HepG2 (cell line): ENCODE measurements around the gene CDC37. TPM values are rescaled to one million over a fixed set of nuclear protein-coding genes. Genes with fewer than 3 reads are reported as not detected.
A peak's percentile ranks its signal among the peaks of the same experiment; 100 is the strongest.

Experiments
- ARNT2 ChIP-seq: sonication (generic); formaldehyde crosslinking; IDR thresholded peaks from 2 replicates; pipeline ENCODE4 v1.8.0; 2022; ENCODE audit warnings: mild to moderate bottlenecking, low read depth, missing genetic modification reagents, moderate library complexity
- ASH2L ChIP-seq: fragments of 300-600, 200-600 bp; sonication (generic); IDR thresholded peaks from 2 replicates; pipeline ENCODE4 v1.7.0; 2017; ENCODE audit warnings: low read depth, mild to moderate bottlenecking, moderate library complexity, mixed read lengths, low read length; ENCODE audit not compliant: insufficient read length
- FLYWCH1 ChIP-seq: sonication (generic); formaldehyde crosslinking; IDR thresholded peaks from 2 replicates; pipeline ENCODE4 v1.8.1; 2023; ENCODE audit warnings: mild to moderate bottlenecking, missing genetic modification reagents
- FOXK1 ChIP-seq: sonication (generic); formaldehyde crosslinking; IDR thresholded peaks from 2 replicates; pipeline ENCODE4 v1.4.0; 2020; ENCODE audit warnings: low read depth, missing genetic modification reagents, borderline replicate concordance
- HMG20B ChIP-seq: conservative IDR thresholded peaks from 2 replicates; pipeline ENCODE4 v1.6.1; 2016; ENCODE audit warnings: missing genetic modification reagents, missing compliant biosample characterization
- MEF2D ChIP-seq: sonication (generic); formaldehyde crosslinking; IDR thresholded peaks from 2 replicates; pipeline ENCODE4 v1.5.1; 2020; ENCODE audit warnings: mild to moderate bottlenecking, missing genetic modification reagents
- NR2C2 ChIP-seq: sonication (generic); formaldehyde crosslinking; IDR thresholded peaks from 2 replicates; pipeline ENCODE4 v1.4.0; 2020; ENCODE audit warnings: missing genetic modification reagents, mild to moderate bottlenecking, moderate library complexity, borderline replicate concordance
- RELA ChIP-seq: sonication (generic); formaldehyde crosslinking; IDR thresholded peaks from 2 replicates; pipeline ENCODE4 v1.4.0; 2020; ENCODE audit warnings: missing genetic modification reagents
- RFX3 ChIP-seq: IDR thresholded peaks from 2 replicates; pipeline ENCODE4 v1.6.1; 2016; ENCODE audit warnings: missing biosample characterization, missing genetic modification reagents
- ZNF136 ChIP-seq: sonication (generic); formaldehyde crosslinking; IDR thresholded peaks from 2 replicates; pipeline ENCODE4 v1.8.1; 2022; ENCODE audit warnings: low read depth, mild to moderate bottlenecking, moderate library complexity, missing genetic modification reagents
- ZNF292 ChIP-seq: sonication (generic); formaldehyde crosslinking; IDR thresholded peaks from 2 replicates; pipeline ENCODE4 v1.8.1; 2022; ENCODE audit warnings: mild to moderate bottlenecking, low read depth, missing genetic modification reagents, borderline replicate concordance
- ZNF644 ChIP-seq: IDR thresholded peaks from 2 replicates; pipeline ENCODE4 v1.6.1; 2016; ENCODE audit warnings: low read depth
- ZNF773 ChIP-seq: sonication (generic); formaldehyde crosslinking; IDR thresholded peaks from 2 replicates; pipeline ENCODE4 v1.4.0; 2020; ENCODE audit warnings: missing genetic modification reagents, borderline replicate concordance
- ZNF782 ChIP-seq: sonication (generic); formaldehyde crosslinking; IDR thresholded peaks from 2 replicates; pipeline ENCODE4 v1.4.0; 2020; ENCODE audit warnings: missing genetic modification reagents, mild to moderate bottlenecking, borderline replicate concordance
- polyA plus RNA-seq, 8 experiments: library from polyadenylated mRNA; depleted of rRNA in 3 of 8; stranded (reverse) in 7 of 8; unstranded in 1 of 8; fragments of >200 nt; fragmentation: Illumina TruSeq in 4 of 8; extraction: Trizol in 4 of 8; gene quantifications; 2 replicates each; pipeline versions ENCODE4 v1.2.1 to v1.2.3, GENCODE V29; 2011 to 2016; ENCODE audit warnings: low read depth in 4 of 8, missing spikeins in 1 of 8, mixed read lengths in 1 of 8; ENCODE audit not compliant: insufficient read depth in 1 of 8
- total RNA-seq, 5 experiments: library from RNA; depleted of rRNA; stranded (reverse); fragments of >200 nt; fragmentation: Illumina TruSeq; extraction: Trizol; gene quantifications; 2 replicates each; pipeline ENCODE4 v1.2.3, GENCODE V29; 2016; ENCODE audit warnings: low read depth in 1 of 5
- TF ChIP-seq, protein P1 (sequence below): sonication (generic); formaldehyde crosslinking; conservative IDR thresholded peaks from 2 replicates; pipeline ENCODE4 v1.8.0; 2022; ENCODE audit warnings: low read depth, missing genetic modification reagents
- TF ChIP-seq, protein P2 (sequence below): sonication (generic); formaldehyde crosslinking; IDR thresholded peaks from 2 replicates; pipeline ENCODE4 v1.9.0; 2021; ENCODE audit warnings: mild to moderate bottlenecking, missing genetic modification reagents
- TF ChIP-seq, protein P3 (sequence below): IDR thresholded peaks from 2 replicates; pipeline ENCODE4 v1.6.1; 2016; ENCODE audit warnings: control low read depth
- TF ChIP-seq, protein P4 (sequence below), 2 experiments: fragments of 450-650 bp in 1 of 2; sonication (generic) in 1 of 2; formaldehyde crosslinking; IDR thresholded peaks; 2 replicates each; pipeline versions ENCODE4 v1.5.0 to v1.8.0; 2020 to 2022; ENCODE audit warnings: mild to moderate bottlenecking in 1 of 2, missing genetic modification reagents in 1 of 2

The CDC37 gene
- total and polyA plus RNA-seq, 2 of the 13 experiments (the other 11 are each of a cell fraction or from before 2014, with no cell fraction given): 158 to 177 TPM

DNA sequence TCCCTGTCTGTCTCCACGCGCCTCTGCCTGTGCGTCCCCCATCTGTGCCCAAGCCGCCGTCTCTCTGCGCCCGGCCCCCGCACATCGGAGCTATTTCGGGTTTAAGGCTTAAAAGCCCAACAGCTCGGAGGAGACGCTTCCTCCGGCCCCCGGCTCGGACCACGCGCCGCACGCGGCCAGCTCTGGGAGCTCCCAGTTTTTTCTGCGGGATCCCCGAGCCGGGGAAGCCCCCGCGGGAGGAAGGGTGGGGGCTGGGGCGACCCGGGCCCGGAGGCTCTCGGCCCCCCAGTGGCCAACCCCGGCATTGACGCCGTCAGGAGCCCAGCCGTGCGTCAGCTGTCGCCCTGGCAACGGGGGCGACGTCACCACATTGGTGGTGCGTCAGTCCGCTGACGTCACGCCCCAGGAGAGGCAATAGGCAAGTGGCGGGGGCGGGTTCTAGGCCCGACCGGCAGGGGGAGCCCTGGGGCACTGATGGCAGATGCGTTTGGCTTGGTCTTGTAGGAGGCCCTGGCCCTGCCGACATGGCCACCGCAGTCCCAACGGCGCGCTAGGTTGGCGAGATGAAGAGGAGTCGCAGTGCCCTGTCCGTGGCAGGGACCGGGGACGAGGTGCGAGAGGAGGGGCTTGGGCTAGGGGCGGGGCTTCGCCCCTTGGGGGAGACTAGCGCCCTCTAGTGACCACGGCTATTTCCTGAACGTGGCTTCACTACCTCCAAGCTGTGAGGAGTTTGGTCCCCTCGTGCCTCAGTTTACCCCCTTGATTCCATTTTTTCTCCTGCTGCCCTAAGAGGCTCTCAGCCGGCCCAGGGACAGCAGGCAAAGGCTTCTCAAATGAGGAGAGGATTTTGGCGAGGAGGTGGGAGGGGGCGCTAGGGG lies 13.3 kb upstream of the CDC37 start (continued):
- TF ChIP-seq, protein P1, sequence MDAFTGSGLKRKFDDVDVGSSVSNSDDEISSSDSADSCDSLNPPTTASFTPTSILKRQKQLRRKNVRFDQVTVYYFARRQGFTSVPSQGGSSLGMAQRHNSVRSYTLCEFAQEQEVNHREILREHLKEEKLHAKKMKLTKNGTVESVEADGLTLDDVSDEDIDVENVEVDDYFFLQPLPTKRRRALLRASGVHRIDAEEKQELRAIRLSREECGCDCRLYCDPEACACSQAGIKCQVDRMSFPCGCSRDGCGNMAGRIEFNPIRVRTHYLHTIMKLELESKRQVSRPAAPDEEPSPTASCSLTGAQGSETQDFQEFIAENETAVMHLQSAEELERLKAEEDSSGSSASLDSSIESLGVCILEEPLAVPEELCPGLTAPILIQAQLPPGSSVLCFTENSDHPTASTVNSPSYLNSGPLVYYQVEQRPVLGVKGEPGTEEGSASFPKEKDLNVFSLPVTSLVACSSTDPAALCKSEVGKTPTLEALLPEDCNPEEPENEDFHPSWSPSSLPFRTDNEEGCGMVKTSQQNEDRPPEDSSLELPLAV (CRISPR knock-in tag): no peak
- TF ChIP-seq, protein P2, sequence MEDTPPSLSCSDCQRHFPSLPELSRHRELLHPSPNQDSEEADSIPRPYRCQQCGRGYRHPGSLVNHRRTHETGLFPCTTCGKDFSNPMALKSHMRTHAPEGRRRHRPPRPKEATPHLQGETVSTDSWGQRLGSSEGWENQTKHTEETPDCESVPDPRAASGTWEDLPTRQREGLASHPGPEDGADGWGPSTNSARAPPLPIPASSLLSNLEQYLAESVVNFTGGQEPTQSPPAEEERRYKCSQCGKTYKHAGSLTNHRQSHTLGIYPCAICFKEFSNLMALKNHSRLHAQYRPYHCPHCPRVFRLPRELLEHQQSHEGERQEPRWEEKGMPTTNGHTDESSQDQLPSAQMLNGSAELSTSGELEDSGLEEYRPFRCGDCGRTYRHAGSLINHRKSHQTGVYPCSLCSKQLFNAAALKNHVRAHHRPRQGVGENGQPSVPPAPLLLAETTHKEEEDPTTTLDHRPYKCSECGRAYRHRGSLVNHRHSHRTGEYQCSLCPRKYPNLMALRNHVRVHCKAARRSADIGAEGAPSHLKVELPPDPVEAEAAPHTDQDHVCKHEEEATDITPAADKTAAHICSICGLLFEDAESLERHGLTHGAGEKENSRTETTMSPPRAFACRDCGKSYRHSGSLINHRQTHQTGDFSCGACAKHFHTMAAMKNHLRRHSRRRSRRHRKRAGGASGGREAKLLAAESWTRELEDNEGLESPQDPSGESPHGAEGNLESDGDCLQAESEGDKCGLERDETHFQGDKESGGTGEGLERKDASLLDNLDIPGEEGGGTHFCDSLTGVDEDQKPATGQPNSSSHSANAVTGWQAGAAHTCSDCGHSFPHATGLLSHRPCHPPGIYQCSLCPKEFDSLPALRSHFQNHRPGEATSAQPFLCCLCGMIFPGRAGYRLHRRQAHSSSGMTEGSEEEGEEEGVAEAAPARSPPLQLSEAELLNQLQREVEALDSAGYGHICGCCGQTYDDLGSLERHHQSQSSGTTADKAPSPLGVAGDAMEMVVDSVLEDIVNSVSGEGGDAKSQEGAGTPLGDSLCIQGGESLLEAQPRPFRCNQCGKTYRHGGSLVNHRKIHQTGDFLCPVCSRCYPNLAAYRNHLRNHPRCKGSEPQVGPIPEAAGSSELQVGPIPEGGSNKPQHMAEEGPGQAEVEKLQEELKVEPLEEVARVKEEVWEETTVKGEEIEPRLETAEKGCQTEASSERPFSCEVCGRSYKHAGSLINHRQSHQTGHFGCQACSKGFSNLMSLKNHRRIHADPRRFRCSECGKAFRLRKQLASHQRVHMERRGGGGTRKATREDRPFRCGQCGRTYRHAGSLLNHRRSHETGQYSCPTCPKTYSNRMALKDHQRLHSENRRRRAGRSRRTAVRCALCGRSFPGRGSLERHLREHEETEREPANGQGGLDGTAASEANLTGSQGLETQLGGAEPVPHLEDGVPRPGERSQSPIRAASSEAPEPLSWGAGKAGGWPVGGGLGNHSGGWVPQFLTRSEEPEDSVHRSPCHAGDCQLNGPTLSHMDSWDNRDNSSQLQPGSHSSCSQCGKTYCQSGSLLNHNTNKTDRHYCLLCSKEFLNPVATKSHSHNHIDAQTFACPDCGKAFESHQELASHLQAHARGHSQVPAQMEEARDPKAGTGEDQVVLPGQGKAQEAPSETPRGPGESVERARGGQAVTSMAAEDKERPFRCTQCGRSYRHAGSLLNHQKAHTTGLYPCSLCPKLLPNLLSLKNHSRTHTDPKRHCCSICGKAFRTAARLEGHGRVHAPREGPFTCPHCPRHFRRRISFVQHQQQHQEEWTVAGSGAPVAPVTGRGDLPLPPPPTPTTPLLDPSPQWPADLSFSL (CRISPR knock-in tag): no peak
- peak; percentile 58; the same call in 1 of the 2 replicates for TF ChIP-seq ZNF136 (CRISPR knock-in tag)
- TF ChIP-seq FOXK1 (CRISPR knock-in tag): peak; percentile 74
- TF ChIP-seq, protein P3, sequence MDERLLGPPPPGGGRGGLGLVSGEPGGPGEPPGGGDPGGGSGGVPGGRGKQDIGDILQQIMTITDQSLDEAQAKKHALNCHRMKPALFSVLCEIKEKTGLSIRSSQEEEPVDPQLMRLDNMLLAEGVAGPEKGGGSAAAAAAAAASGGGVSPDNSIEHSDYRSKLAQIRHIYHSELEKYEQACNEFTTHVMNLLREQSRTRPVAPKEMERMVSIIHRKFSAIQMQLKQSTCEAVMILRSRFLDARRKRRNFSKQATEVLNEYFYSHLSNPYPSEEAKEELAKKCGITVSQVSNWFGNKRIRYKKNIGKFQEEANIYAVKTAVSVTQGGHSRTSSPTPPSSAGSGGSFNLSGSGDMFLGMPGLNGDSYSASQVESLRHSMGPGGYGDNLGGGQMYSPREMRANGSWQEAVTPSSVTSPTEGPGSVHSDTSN (CRISPR knock-in tag): no peak
- 0 out of 2 replicates have a peak, but pooled peaks have one; percentile 87 for TF ChIP-seq ZNF782 (CRISPR knock-in tag)
- TF ChIP-seq ARNT2 (CRISPR knock-in tag): 0 out of 2 replicates have a peak, but pooled peaks have one; percentile 79
- peak; percentile 85 for TF ChIP-seq ASH2L
- no peak; the same call in 1 of the 2 replicates for TF ChIP-seq ZNF292
- TF ChIP-seq ZNF773 (CRISPR knock-in tag): no peak
- 0 out of 2 replicates have a peak, but pooled peaks have one; percentile 27 for TF ChIP-seq HMG20B
- no peak for TF ChIP-seq ZNF644 (CRISPR knock-in tag)
- 0 out of 2 replicates have a peak, but pooled peaks have one; percentile 38 for TF ChIP-seq NR2C2 (CRISPR knock-in tag)
- peak; percentile 78; the same call in 1 of the 2 replicates for TF ChIP-seq RELA (CRISPR knock-in tag)
- peak; percentile 100 for TF ChIP-seq RFX3
- TF ChIP-seq MEF2D (CRISPR knock-in tag): peak; percentile 84
- TF ChIP-seq, protein P4, sequence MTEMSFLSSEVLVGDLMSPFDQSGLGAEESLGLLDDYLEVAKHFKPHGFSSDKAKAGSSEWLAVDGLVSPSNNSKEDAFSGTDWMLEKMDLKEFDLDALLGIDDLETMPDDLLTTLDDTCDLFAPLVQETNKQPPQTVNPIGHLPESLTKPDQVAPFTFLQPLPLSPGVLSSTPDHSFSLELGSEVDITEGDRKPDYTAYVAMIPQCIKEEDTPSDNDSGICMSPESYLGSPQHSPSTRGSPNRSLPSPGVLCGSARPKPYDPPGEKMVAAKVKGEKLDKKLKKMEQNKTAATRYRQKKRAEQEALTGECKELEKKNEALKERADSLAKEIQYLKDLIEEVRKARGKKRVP (CRISPR knock-in tag; IDR thresholded peaks at IDR 0.05): peak in 1 of 2 experiments; percentile 67; a peak in 2 of 4 replicates
- no peak for TF ChIP-seq FLYWCH1 (CRISPR knock-in tag)
